AG09319 (cell line): ENCODE measurements around the gene GPT2.

Source experiments
- DNase-seq: peaks from one replicate; pipeline ENCODE4 v3.0.0-alpha.2; 2010; ENCODE audit warnings: low read depth; ENCODE audit errors: extremely low read depth
- TF ChIP-seq, protein P1 (sequence below): IDR thresholded peaks from 2 replicates; pipeline ENCODE4 v1.5.1; 2011; ENCODE audit warnings: low read depth, mild to moderate bottlenecking, inconsistent platforms, low read length, moderate library complexity

Gene GPT2

DNA sequence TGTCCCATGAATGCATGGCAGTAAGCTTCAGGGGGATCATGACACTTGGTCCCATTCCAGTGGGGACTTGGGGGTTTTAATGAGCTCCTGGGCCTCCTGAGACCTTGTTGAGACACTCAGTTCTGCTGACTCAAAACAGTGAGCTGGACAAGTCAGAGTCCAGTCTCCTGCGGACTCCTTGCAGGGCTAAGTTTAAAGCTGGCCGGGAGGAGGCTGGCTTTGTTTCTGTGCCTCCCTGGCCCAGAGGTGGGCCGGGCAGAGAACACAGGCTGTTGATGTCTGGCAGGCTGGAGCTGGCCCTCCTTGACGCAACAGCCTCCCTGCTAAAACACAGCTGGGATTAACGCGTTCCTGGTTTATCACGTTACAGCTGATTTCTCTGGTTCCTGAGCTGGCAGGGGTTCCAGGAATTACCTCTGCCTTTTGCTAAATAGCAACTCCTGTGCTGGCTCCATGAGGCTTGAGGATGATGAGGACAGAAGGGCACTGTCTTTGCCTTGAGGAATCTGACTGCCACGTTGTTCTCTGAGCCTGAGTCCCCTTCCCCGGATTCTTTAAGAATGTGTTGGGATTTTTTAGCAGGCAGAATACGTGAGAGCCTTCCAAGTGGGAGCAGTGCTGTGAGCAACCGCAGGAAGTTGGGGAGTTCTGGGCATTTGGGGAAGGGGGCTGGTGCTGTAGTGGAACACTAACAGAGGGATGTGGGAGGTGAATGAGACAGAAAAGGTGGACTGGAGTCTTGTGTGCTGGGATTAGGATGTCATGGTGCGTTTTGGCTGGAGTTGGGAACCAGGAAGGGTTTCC is 2.0 kb downstream of the GPT2 start:
- TF ChIP-seq, protein P1, sequence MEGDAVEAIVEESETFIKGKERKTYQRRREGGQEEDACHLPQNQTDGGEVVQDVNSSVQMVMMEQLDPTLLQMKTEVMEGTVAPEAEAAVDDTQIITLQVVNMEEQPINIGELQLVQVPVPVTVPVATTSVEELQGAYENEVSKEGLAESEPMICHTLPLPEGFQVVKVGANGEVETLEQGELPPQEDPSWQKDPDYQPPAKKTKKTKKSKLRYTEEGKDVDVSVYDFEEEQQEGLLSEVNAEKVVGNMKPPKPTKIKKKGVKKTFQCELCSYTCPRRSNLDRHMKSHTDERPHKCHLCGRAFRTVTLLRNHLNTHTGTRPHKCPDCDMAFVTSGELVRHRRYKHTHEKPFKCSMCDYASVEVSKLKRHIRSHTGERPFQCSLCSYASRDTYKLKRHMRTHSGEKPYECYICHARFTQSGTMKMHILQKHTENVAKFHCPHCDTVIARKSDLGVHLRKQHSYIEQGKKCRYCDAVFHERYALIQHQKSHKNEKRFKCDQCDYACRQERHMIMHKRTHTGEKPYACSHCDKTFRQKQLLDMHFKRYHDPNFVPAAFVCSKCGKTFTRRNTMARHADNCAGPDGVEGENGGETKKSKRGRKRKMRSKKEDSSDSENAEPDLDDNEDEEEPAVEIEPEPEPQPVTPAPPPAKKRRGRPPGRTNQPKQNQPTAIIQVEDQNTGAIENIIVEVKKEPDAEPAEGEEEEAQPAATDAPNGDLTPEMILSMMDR = no peak
- no peak for DNase-seq

DNA sequence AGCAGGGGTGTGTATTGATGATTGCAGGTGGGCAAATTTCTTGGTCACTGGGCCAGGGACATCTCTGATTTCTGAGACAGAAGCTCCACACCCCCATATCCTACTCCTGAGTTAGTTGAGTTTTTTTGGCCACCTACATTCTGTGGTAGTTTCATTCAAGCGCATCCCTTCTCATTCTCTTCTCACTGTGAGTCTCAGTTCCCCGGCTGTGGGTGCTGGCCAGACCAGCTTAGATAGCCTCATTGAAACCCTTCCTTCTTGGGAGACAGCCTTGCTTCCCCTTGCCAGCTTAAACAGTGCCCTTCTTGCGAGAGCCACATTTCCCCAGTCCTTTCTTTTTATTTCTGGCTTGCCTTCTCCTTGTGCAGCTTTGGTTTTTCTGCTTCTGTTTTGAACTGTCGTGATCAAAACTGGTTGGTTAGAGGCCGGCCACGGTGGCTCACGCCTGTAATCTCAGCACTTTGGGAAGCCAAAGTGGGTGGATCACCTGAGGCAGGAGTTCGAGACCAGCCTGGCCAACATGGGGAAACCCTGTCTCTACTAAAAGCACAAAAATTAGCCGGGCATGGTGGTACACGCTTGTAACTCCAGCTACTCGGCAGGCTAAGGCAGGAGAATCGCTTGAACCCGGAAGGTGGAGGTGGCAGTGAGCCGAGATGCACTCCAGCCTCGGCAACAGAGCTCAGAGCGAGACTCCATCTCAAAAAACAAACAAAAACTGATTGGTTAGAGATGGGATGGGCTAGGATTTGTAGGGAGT is 2.8 kb downstream of the GPT2 start:
- no peak for DNase-seq
- TF ChIP-seq, protein P1 = no peak

DNA sequence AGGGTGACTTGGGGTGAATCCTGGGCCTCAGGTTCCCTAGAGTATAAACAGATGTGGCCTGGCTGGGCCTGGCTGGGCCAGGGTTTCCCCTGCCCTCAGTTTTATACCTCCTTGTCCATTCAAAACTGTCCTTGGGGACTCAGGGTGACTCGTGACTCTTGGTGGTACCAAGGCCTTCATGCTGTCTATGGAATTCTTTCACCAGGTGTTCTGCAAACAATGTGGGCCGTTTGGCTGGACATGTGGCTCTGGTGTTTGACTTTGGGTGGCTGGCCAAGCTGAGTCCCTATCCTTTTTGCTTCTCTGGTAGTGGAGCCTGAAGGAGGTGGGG is 3.3 kb downstream of the GPT2 start:
- TF ChIP-seq, protein P1 = no peak
- DNase-seq = no peak

DNA sequence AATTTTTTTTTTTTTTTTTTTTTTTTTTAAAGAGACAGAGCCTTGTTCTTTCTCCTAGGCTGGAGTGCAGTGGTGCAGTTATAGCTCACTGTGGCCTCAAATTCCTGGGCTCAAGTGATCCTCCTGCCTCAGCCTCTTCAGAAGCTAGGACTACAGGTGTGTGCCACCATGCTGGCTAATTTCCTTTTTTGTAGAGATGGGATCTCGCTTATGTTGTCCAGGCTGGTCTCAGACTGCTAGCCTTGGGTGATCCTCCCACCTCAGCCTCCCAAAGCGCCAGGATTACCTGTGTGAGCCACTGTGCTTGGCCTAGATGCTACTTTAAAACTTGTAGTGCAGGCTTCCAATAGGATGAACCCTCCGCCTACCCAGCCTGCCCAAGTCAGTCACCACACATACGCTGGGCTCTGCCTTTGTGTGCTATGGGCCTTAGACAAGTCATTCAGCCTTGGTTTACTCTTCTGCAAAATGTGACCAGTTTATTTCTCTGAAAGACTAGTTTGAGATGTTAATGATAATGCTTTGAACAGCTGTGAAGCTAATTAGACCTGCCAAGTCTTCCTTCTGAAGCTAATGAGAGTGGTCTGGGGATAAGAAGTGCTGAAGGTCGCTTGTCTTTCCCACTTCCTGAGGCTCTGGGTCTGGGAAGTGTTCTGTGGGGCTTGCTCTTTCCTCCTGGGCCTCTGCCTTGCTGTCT is 5.2 kb downstream of the GPT2 start:
- TF ChIP-seq, protein P1 = no peak
- no peak for DNase-seq

DNA sequence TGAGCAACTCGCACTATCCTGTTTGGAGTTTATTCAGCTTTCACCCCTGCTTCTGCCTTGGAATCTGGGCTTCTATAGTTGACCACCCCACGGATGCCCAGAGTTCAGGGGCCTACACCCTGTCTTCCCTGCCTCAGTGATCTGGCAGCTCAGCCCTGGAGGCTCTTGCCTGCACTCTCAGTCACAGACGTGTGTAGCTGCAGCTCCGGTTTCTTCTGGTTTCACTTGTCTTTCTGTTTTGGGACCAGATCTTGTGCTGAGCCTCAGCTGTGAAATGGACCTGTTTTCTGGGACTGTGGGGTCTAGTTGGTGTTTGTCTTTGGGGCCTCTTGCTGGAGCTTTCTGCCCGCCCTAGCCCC is 5.8 kb downstream of the GPT2 start:
- no peak for DNase-seq
- TF ChIP-seq, protein P1 = no peak

DNA sequence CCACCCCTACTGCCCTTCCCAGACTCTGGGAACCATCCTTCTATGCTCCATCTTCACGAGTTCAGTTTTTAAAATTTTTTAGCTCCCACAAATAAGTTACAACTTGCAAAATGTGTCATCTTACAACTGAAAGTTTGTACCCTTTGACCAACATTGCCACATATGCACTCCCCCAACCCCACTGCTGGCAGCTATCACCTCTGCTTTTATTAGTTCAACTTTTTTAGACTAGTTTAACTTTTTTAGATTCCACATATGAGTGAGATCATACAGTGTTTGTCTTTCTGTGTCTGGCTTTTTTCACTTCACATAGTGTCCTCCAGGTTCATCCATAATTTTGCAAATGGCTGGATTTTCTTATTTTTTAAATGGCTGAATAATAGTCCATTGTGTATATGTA is 7.7 kb downstream of the GPT2 start:
- TF ChIP-seq, protein P1 = no peak
- no peak for DNase-seq
